ENCODE measurements around the gene AGBL1.

Gene AGBL1

DNA sequence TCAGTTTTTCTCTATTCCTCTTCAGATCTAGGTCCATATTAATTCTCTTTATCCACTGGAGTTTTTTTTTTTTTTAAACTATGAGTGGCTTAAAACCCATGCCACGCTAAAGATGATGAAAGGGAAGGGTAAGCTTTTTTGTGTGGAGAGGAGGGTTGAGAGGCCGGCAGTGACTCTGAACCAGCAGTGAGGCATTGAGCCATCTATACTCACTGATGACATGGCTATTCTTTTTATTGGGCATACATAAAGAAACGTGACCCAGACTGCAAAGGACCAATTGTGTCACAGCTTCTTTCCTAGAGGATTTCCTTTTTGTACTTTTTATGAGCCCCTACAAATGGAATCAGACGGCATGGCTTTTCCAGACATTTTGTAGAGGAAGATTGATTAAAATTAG is 662.2 kb downstream of the AGBL1 start:
- Mint-ChIP-seq H3K4me3 (no peak overlapping the region), H3K36me3 (no peaks in the 10 kb centered on the region), H3K9me3 (no peaks in the 10 kb centered on the region), H3K4me1 (peaks cover 5% of the 10 kb centered on the region), H3K27ac (no peak overlapping the region)
- ATAC-seq: no peak
- DNase-seq (ENCODE audit: low spot score in 2 of 2): no peak

DNA sequence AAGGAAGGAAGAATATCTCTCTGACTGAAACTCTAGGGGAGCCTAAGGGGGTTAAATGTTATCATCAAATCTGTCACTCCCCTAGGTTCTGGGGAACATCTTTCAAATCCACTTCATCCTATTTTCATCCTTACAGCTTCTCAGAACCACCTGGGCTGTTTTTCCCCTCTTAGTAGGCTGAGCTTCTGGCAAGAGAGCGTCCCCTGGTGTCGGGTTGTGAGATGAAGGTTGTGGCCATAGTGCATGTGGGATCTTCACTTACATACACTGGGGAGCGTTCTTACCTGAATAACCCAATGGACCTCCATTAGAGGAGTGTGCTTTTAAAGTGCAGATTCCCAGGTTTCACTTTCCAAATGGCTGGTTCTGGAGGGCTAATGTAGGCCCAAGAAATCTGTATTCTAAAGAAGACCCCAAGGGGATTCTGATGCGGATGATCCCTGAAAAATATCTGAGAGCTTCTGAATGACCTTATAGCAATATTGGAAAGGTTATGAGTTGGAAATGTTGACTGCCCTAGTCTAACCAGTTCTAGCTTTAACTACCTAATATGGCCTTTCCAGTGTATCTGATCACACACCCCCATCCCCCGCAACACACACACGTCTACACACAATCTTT is 663.7 kb downstream of the AGBL1 start:
- ATAC-seq (peak; percentile 64), DNase-seq (ENCODE audit: low spot score in 2 of 2) (peak; percentile 45 to 68)
- H3K27ac Mint-ChIP-seq: no peak overlapping the region
- H3K4me1 Mint-ChIP-seq: peaks cover 5% of the 10 kb centered on the region
- no peak overlapping the region for H3K4me3 Mint-ChIP-seq
- H3K36me3 Mint-ChIP-seq: no peaks in the 10 kb centered on the region
- H3K9me3 Mint-ChIP-seq: no peaks in the 10 kb centered on the region

DNA sequence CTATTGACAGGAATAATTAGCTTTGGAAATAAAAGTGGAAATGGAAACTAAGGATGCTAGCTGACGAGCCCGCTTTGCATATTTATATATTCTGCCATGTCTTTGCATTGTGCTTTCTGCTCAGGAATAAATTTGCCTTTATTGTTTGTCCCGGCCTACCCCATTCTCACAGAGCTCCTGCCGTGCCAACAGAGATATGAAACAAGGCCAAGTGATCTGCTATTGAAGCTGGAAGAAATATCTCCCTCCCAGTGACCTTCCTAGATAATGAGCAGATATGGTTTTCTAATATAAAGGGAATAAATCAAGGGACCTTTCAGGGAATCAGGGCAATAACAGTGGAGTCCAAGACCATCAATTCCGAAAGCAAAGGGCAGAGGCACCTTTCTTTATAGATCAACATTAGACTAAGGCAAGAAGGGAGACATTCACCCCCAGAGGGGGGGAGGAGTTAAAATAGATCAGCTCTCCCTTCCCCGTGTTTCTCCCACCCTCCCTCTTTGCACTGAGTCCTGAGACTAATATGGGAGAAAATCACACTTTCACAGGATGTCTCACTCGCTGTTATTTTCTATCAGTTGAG is 664.6 kb downstream of the AGBL1 start:
- Mint-ChIP-seq H3K36me3 (no peaks in the 10 kb centered on the region), H3K4me3 (no peak overlapping the region), H3K9me3 (no peaks in the 10 kb centered on the region), H3K4me1 (peaks cover 5% of the 10 kb centered on the region), H3K27ac (no peak overlapping the region)
- ATAC-seq: no peak
- DNase-seq (ENCODE audit: low spot score in 2 of 2): no peak

DNA sequence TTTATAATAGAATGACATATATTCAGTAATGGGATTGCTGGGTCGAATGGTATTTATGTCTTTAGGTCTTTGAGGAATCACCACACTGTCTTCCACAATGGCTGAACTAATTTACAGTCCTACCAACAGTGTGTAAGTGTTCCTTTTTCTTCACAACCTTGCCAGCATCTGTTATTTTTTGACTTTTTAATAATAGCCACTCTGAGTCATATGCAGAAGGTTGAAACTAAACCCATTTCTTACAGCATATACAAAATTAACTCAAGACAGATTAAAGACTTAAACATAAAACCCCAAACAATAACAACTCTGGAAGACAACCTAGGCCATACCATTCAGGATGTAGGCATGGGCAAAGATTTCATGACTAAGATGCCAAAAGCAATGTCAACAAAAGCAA is 671.4 kb downstream of the AGBL1 start:
- no peak overlapping the region for H3K27ac Mint-ChIP-seq
- no peaks in the 10 kb centered on the region for H3K9me3 Mint-ChIP-seq

DNA sequence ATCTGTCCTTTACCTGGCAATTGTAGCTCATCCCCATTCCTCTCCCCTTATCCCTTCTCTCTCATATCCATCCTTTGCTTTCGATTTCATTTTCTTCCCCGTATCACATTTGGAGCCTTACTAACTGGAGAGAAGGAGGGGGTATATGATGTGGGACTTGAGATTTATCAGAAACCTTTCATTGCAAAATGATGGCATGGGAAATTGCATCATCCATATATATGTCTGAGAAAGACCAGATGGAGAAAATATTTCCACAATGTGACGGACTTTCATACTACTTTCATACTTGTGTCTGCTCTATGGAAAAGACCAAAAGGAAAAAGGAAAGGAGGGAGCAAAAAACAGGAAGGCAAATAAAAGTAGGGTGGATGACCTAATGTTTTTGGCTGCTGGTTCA is 675.2 kb downstream of the AGBL1 start:
- ATAC-seq: no peak
- Mint-ChIP-seq H3K4me3 (no peak overlapping the region), H3K9me3 (no peaks in the 10 kb centered on the region), H3K27ac (no peak overlapping the region), H3K36me3 (no peaks in the 10 kb centered on the region), H3K4me1 (no peaks in the 10 kb centered on the region)
- DNase-seq (ENCODE audit: low spot score in 2 of 2): no peak

More for the DNA sequence above, 671.4 kb downstream of the AGBL1 start:
- Mint-ChIP-seq H3K4me1 (no peaks in the 10 kb centered on the region), H3K4me3 (no peak overlapping the region), H3K36me3 (no peaks in the 10 kb centered on the region)
- DNase-seq (ENCODE audit: low spot score in 2 of 2) (no peak), ATAC-seq (no peak)

DNA sequence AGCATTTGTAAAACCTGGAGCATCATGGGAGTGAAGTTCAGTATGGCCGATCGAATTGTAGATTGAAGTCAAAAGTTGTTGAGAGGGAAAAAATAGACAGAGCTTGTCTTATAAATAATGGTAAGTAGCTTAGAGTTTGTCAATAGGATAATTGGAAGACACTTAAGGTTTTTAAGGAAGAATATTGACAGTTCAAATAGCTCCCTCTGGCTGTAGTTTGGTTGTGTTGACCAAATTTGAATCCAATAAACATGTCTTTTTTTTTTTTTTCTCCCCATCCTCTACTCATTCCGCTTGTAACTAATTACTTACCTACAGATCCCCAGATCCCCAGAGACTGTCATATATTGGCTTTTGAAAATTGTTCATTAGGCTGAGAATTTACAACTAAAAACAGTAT is 677.0 kb downstream of the AGBL1 start:
- ATAC-seq (no peak), DNase-seq (ENCODE audit: low spot score in 2 of 2) (no peak)
- Mint-ChIP-seq H3K4me1 (no peaks in the 10 kb centered on the region), H3K27ac (no peak overlapping the region), H3K4me3 (no peak overlapping the region), H3K9me3 (no peaks in the 10 kb centered on the region), H3K36me3 (no peaks in the 10 kb centered on the region)

DNA sequence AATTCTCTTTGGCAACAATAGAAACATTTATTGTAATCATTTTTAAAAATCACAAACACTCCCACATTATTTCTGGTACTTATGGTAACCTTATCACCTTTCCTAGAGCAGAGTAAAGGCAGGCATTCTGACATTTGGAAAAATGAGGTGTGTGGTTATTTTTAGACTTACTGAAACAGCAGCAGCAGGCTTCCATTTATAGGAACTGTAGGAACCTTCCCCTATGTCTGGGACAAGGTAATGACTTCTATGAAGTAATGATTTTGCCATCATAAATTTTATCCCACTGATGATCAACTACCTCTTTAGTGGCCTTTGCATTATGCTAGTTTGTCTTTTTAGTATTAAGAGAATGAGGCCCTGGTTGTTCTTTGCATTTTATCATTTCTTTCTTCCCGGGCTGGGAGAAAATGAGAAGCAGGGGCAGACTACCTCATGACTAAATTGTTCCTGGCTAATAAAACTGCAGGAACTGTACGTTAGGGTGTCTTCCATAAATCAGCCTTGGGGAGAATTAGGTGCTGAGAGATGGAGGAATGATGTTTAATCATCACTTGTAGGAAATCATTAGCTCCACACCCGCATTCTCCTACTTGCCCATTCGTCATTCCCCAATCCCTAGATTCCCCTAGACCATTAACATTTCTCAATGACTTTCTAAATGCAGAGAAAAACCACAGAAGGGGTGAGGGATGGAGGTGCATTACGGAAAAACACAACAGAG is 680.3 kb downstream of the AGBL1 start:
- Mint-ChIP-seq H3K36me3 (no peaks in the 10 kb centered on the region), H3K4me1 (no peaks in the 10 kb centered on the region), H3K27ac (no peak overlapping the region), H3K4me3 (no peak overlapping the region), H3K9me3 (no peaks in the 10 kb centered on the region)
- no peak for ATAC-seq
- no peak for DNase-seq (ENCODE audit: low spot score in 2 of 2)

DNA sequence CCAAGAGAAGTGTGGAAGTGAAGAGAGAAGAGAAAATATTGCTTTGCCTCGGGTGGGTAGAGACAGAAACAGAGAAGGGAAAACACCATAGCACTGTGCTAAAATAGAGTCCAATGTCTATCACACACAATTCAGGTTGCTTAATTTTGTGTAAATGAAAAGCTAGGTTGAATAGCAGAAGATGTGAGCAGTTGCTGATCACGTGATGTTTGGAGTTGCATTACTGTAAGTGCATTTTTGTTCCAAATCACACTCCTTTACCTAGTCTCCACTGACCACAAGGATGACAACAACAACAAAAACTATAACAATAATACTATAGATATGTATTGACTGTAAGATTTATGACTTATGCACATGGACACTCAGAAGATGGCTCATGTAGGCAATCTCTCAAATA is 683.2 kb downstream of the AGBL1 start:
- Mint-ChIP-seq H3K9me3 (no peaks in the 10 kb centered on the region), H3K4me1 (no peaks in the 10 kb centered on the region), H3K36me3 (no peaks in the 10 kb centered on the region), H3K4me3 (no peak overlapping the region), H3K27ac (no peak overlapping the region)
- no peak for ATAC-seq
- no peak for DNase-seq (ENCODE audit: low spot score in 2 of 2)

DNA sequence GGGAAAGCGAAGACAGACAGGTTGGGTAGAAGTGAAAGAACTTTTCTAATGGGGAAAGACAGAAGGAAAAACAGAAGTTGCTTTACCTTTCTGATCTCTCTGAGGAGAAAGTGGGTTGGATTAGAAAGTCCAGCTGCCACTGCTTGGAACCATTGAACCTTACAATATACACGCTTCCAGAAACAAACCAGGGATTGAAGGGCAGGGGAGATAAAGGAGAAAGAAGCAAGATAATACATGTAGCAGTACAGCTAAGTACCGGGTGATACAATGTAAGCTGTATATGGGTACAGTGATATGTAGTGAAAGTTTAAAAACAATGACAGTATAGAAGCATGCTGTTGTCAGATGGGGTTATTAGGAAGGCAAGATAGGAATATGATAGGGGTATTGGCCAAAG is 684.4 kb downstream of the AGBL1 start:
- Mint-ChIP-seq H3K4me3 (no peak overlapping the region), H3K27ac (no peak overlapping the region), H3K9me3 (no peaks in the 10 kb centered on the region), H3K4me1 (no peaks in the 10 kb centered on the region), H3K36me3 (no peaks in the 10 kb centered on the region)
- DNase-seq (ENCODE audit: low spot score in 2 of 2) (no peak), ATAC-seq (no peak)

DNA sequence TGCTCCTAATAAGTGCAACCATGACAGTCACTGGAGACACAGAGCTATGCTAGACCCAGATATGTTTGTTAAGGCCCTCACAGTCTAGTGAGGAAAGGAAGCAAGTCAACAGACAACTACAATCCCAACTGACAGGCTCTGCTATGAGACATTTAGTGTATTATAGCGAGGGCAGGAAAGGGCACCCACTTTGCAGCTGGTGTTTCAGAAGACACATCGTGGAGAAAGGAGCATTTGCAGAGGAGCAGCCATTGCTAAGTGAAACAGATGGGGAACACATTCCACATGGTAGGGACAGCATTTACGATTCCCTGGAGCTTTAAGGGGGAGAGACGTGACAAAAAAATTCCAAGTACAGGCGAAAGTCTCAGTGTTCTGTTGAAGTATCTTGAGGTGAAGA is 685.6 kb downstream of the AGBL1 start:
- Mint-ChIP-seq H3K4me1 (no peaks in the 10 kb centered on the region), H3K9me3 (no peaks in the 10 kb centered on the region), H3K27ac (no peak overlapping the region), H3K36me3 (no peaks in the 10 kb centered on the region), H3K4me3 (no peak overlapping the region)
- DNase-seq (ENCODE audit: low spot score in 2 of 2) (no peak), ATAC-seq (no peak)

DNA sequence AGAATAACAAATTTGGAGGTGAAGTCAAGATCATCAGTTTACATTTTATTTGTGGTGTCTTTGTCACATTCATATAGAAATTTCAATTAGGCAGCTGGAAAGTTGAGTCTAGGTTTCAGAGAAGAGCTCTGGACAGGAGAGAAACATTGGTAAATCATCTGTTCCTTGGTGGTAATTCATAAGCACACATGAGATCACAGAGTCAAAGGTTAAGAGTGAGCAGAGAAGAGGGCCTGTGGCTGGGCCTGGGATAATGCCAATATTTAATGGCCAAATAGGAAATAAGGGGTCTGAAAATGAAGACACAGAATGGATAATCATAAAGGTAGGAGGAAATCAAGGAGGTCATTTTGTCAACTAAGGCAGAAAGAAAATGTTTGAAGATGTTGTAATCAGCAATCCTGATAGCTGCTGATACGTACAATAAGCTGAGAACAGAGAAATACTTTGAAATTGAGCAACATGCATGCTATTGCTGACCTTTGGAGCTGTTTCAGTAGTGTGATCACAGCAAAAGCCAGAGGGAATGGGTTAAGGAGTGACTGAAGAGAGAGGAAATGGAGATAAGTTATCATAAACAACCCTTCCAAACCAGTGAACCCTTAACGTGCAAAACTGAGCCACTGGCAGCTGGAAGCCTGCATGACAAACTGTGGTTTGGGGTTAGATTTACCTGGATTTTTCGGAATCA is 692.8 kb downstream of the AGBL1 start:
- Mint-ChIP-seq H3K9me3 (no peaks in the 10 kb centered on the region), H3K27ac (no peak overlapping the region), H3K36me3 (no peaks in the 10 kb centered on the region), H3K4me3 (no peak overlapping the region), H3K4me1 (no peaks in the 10 kb centered on the region)
- ATAC-seq (no peak), DNase-seq (ENCODE audit: low spot score in 2 of 2) (no peak)

DNA sequence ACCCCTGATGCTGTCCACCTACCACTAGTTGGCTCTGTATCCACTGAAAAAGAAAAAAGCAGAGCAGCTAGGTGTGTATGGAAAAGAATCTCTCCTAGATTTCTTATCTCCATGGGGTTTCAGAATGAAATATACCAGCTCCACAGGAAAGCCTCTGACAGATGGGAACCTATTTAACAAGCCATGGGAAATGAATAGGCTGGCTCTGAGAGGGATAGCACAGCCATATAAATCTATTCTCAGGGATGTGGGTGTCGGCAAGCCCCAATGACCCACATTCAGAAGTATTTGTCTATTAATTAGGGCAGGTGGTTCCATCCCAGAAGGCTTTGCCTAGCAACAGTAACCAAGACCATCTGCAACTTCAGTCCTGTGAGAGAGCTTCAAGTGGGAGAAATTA is 694.1 kb downstream of the AGBL1 start:
- Mint-ChIP-seq H3K4me1 (no peaks in the 10 kb centered on the region), H3K4me3 (no peak overlapping the region), H3K27ac (no peak overlapping the region), H3K9me3 (no peaks in the 10 kb centered on the region), H3K36me3 (no peaks in the 10 kb centered on the region)
- ATAC-seq: no peak
- no peak for DNase-seq (ENCODE audit: low spot score in 2 of 2)

DNA sequence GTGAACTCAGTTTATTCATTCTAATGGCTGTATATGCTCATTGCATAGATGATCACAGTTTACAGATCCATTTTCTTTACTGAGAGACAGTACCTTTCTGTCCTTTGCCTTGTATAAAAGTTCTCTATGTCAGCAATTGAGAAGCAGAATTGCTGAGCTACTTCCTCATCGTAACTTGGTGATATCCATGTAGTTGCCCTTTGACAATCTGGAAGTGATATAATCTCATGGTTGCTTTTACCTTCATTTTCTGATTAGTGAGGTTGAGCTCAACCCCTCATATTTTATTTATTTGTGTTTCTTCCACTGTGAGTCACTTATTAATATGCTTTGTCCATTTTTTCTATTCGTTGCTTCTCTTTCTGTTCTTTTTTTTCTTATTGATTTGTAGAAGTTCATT is 696.5 kb downstream of the AGBL1 start:
- DNase-seq (ENCODE audit: low spot score in 2 of 2): no peak
- H3K36me3 Mint-ChIP-seq: no peaks in the 10 kb centered on the region
- H3K4me3 Mint-ChIP-seq: no peak overlapping the region
- H3K4me1 Mint-ChIP-seq: no peaks in the 10 kb centered on the region
- peaks cover 4% of the 10 kb centered on the region for H3K9me3 Mint-ChIP-seq
- ATAC-seq: no peak
- no peak overlapping the region for H3K27ac Mint-ChIP-seq

DNA sequence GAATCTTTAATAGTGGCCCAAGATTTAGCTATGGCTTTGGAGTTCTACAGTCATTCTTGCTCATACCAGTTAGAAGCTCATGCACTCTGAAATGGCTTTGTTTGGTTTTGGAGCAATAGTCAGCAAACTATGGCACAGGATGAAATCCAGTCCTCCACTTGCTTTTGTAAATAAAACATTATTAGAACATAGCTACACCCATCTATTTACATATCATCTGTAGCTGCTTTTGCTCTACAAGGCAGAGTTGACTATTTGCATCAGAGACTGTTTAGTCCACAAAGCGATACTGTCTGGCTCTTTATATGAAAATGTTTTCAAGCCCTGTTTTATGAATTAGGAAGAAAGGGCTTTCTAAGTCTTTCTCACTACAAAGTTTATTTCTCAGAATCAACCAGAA is 716.9 kb downstream of the AGBL1 start:
- DNase-seq (ENCODE audit: low spot score in 2 of 2): no peak
- Mint-ChIP-seq H3K4me1 (no peaks in the 10 kb centered on the region), H3K4me3 (no peak overlapping the region), H3K27ac (no peak overlapping the region), H3K9me3 (no peaks in the 10 kb centered on the region), H3K36me3 (no peaks in the 10 kb centered on the region)
- no peak for ATAC-seq

DNA sequence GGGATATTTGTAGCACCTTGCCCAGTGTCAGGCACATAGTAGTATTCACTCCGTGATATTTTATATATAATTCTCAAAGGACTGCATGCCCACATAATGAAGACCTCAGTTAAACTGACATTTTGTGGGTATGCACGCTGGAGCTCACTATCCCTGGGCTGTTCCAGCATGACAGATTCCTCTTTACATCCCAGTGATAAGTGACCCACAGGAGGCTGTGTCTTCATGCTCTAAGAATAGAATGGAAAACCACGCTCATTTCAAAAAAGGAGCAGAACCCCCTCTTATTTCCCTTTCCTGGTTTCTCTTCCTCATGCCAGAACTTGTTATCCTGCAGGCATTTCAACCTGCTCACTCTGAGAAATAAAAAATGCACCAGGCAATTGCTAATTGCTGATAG is 717.5 kb downstream of the AGBL1 start:
- no peak overlapping the region for H3K27ac Mint-ChIP-seq
- H3K4me3 Mint-ChIP-seq: no peak overlapping the region
- ATAC-seq (no peak), DNase-seq (ENCODE audit: low spot score in 2 of 2) (no peak)
- H3K36me3 Mint-ChIP-seq: no peaks in the 10 kb centered on the region
- H3K4me1 Mint-ChIP-seq: no peaks in the 10 kb centered on the region
- no peaks in the 10 kb centered on the region for H3K9me3 Mint-ChIP-seq

DNA sequence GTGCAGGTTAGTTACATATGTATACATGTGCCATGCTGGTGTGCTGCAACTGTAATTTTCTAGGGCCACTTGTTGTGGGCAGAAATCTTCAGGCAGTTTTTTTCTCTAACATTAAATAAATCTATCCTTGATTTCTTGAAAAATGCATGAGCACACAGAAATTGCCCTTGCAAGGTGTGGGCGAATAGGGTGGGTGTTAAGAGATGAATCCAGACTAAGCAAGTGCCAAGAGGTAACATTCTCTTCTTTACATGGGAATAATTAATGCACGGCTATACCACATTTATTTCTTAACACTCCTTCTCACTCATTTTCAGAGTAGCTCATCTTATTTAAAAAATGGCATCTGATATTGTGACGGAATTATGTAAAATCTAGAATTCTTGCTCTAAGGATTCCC is 719.6 kb downstream of the AGBL1 start:
- Mint-ChIP-seq H3K4me1 (no peaks in the 10 kb centered on the region), H3K9me3 (no peaks in the 10 kb centered on the region), H3K4me3 (no peak overlapping the region), H3K27ac (no peak overlapping the region), H3K36me3 (no peaks in the 10 kb centered on the region)
- DNase-seq (ENCODE audit: low spot score in 2 of 2) (no peak), ATAC-seq (no peak)

Data from stimulated activated effector memory CD8-positive, alpha-beta T cell treated with anti-CD3 and anti-CD28 coated beads, Interleukin-12 subunit alpha, Interleukin-12 subunit beta, amount 100 ng/mL, for 72 hours (primary cell).